A673 (cell line): Measurements from ENCODE around the gene CREBZF. TPM values are rescaled to one million over a fixed set of nuclear protein-coding genes. Genes with fewer than 3 reads are reported as not detected.

ENCODE experiments used
- BruUV-seq: library from RNA; stranded (reverse); fragments of 400-500 nt; replicated peaks from 2 replicates; lab custom pipeline; 2021; lab: Mats Ljungman, UMichigan
- CTCF ChIA-PET: fragments of 300-600 bp; sonication (Branson Sonifier 250); formaldehyde crosslinking; loops from one replicate; lab custom pipeline; 2022; ENCODE audit warnings: antibody characterized with exemption; lab: Charles Lee
- POLR2A ChIA-PET: fragments of 300-600 bp; sonication (Branson Sonifier 250); formaldehyde crosslinking; loops from one replicate; lab custom pipeline; 2022; ENCODE audit warnings: antibody characterized with exemption; ENCODE audit not compliant: low non-redundant PET; lab: Charles Lee
- DNase-seq: peaks from one replicate; pipeline ENCODE4 v3.0.0-alpha.2; 2015; ENCODE audit warnings: low spot score
- H3K27ac ChIP-seq: fragments of 200-600 bp; sonication (generic); 2 replicates; pipeline ENCODE4 v1.5.1; 2016; ENCODE audit warnings: mixed run types, low read depth, mild to moderate bottlenecking, mixed read lengths, antibody characterized with exemption, low read length; ENCODE audit not compliant: poor library complexity, severe bottlenecking
- H3K27me3 ChIP-seq: fragments of 200-600 bp; sonication (generic); replicated peaks from 2 replicates; pipeline ENCODE4 v1.6.1; 2017; ENCODE audit warnings: mixed run types, low read depth, mild to moderate bottlenecking, mixed read lengths, antibody characterized with exemption, low read length; ENCODE audit not compliant: insufficient read depth, poor library complexity
- H3K36me3 ChIP-seq: fragments of 200-600 bp; sonication (generic); 2 replicates; pipeline ENCODE4 v1.6.1; 2016; ENCODE audit warnings: mixed run types, mild to moderate bottlenecking, mixed read lengths, antibody characterized with exemption, low read length; ENCODE audit not compliant: insufficient read depth, poor library complexity, severe bottlenecking
- H3K4me1 ChIP-seq: fragments of 200-600 bp; sonication (generic); 2 replicates; pipeline ENCODE4 v1.6.1; 2017; ENCODE audit warnings: mixed run types, mild to moderate bottlenecking, mixed read lengths, antibody characterized with exemption, low read length; ENCODE audit not compliant: insufficient read depth, poor library complexity, severe bottlenecking
- H3K4me3 ChIP-seq: fragments of 200-600 bp; sonication (generic); 2 replicates; pipeline ENCODE4 v1.5.1; 2016; ENCODE audit warnings: low read depth, mixed run types, mild to moderate bottlenecking, mixed read lengths, low read length; ENCODE audit not compliant: poor library complexity, severe bottlenecking
- H3K9me3 ChIP-seq: fragments of 200-600 bp; sonication (generic); 2 replicates; pipeline ENCODE4 v1.6.1; 2016; ENCODE audit warnings: mixed run types, low read depth, mild to moderate bottlenecking, mixed read lengths, antibody characterized with exemption, low read length; ENCODE audit not compliant: poor library complexity, severe bottlenecking
- CTCF ChIP-seq: fragments of 300-800, 200-600 bp; sonication (generic); conservative IDR thresholded peaks from 2 replicates; pipeline ENCODE4 v1.5.1; 2017; ENCODE audit warnings: low read depth, mild to moderate bottlenecking, antibody characterized with exemption, low read length, moderate library complexity, mixed read lengths
- EZH2 ChIP-seq: fragments of 200-600 bp; sonication (generic); IDR thresholded peaks from 2 replicates; pipeline ENCODE4 v1.6.1; 2017; ENCODE audit warnings: borderline replicate concordance, low read depth, mild to moderate bottlenecking, mixed read lengths, antibody characterized with exemption, low read length; ENCODE audit not compliant: poor library complexity, severe bottlenecking
- intact Hi-C: fragments of 100-400 bp; cut with micrococcal nuclease; formaldehyde crosslinking; loops from one replicate; pipeline ENCODE4 v1.10.0; 2022; ENCODE audit not compliant: unreplicated experiment
- total RNA-seq: library from RNA; stranded (reverse); gene quantifications from 2 replicates; pipeline ENCODE4 v1.2.3, GENCODE V29; 2021

The CREBZF gene
- total RNA-seq, 1 experiment from 2014 or later = 76.6 TPM

DNA sequence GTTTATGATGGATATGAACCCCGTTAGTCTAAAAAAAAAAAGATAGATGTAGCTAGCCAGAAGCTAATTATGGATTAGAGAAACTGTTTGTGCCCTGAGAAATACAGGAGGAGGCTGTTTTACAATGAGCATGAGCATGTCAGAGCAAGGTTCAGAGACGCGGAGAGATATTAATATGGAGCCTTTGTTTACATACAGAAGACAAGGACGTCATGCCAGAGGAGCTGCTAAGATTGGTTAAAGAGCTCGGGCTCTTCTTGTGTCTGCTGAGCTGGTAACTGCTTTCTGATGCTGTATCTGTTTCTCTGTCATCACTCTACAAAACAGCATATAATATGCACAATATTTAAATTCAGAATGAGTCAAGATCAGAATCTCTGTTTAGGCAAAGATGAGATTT, 46.0 kb upstream of the CREBZF start:
- Histone ChIP-seq H3K9me3 (no peaks in the 10 kb centered on the region), H3K4me3 (no peak overlapping the region), H3K27me3 (peaks cover 7% of the 10 kb centered on the region), H3K36me3 (no peaks in the 10 kb centered on the region), H3K4me1 (no peaks in the 10 kb centered on the region), H3K27ac (no peak overlapping the region)
- CTCF ChIA-PET = no interaction called here
- intact Hi-C loops = no loop called here
- POLR2A ChIA-PET = no interaction called here
- TF ChIP-seq CTCF = no peak
- TF ChIP-seq EZH2 = no peak
- DNase-seq = no peak
- BruUV-seq = no TSS peak

DNA sequence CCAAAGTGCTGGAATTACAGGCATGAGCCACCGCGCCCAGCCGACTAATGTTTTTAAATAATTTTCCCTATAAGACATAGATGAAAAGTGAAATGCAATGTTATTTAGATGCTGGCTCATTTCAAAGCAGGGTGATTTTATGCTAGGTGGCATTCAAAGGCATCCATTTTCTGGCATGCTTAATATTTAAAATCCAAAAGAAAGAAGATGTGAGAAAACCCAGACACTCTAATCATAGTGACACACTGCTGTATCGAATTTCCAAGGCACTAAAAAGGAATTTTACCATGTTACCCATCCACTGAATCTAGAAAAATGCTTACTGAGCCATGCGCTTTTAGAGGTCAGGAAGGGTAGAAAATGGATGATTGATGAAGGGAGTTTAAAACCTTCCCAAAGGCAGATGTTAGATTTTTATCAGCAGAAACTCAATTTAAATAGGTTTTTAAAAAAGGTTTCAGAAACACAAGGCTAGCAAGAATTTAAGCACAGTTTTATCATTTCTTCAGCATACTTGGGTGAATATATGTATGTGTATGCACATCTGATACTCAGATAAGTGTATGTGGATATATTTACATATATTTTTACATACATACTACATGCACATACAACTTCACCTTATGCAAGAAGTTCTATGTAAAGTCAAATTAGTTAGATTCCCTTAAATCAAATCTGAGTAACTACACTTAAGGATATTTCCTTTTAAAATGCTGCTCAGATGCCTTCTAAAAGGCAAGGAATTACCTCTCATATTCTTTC, 45.2 kb upstream of the CREBZF start:
- TF ChIP-seq CTCF (no peak), EZH2 (no peak)
- no peak overlapping the region for H3K27ac ChIP-seq
- CTCF ChIA-PET = no interaction called here

GRCh38 chr11:85705800-85706199, 40.9 kb upstream of the CREBZF start:
- intact Hi-C loops = no loop called here
- no peak for DNase-seq
- peaks cover 53% of the 10 kb centered on the region for H3K27me3 ChIP-seq
- H3K9me3 ChIP-seq = no peaks in the 10 kb centered on the region
- H3K4me3 ChIP-seq = no peak overlapping the region
- TF ChIP-seq CTCF (no peak), EZH2 (no peak)
- no peaks in the 10 kb centered on the region for H3K4me1 ChIP-seq
- H3K36me3 ChIP-seq = no peaks in the 10 kb centered on the region
- ChIA-PET POLR2A (no interaction called here), CTCF (no interaction called here)
- BruUV-seq = no TSS peak
- no peak overlapping the region for H3K27ac ChIP-seq

More for the DNA sequence above, 45.2 kb upstream of the CREBZF start:
- Histone ChIP-seq H3K9me3 (no peaks in the 10 kb centered on the region), H3K4me3 (no peak overlapping the region), H3K27me3 (peaks cover 14% of the 10 kb centered on the region), H3K4me1 (no peaks in the 10 kb centered on the region), H3K36me3 (no peaks in the 10 kb centered on the region)
- no TSS peak for BruUV-seq
- DNase-seq = no peak
- POLR2A ChIA-PET = no interaction called here
- intact Hi-C loops = no loop called here
